Measurements from ENCODE around the gene HERC6. TPM values are rescaled to one million over a fixed set of nuclear protein-coding genes. Genes with fewer than 3 reads are reported as not detected.
"Not testable (repeated sequence)": the region's sequence is repeated elsewhere in the genome, so short reads cannot be mapped to it uniquely, and the experiment has no call there.

Gene HERC6
- 10 to 100 TPM in 2 of 4 donors, 1 to 10 TPM in 2; 3.5 to 27.6 (median 11.4) TPM for total RNA-seq

GRCh38 chr4:88378691-88379559 is at the start of gene HERC6:
TSS of gene HERC6 (plus strand) at chr4:88378852. CDS start at chr4:88378922, 70 bp downstream.
- Histone ChIP-seq H3K4me3 (peak within 1 kb of the TSS; percentile 84 to 99), H3K9me3 (no peaks in the 10 kb centered on the region), H3K36me3 (no peaks in the 10 kb centered on the region), H3K27ac (peak within 1 kb of the TSS; percentile 98 to 99), H3K27me3 (no peaks in the 10 kb centered on the region), H3K4me1 (no peaks in the 10 kb centered on the region)
- intact Hi-C loops (cut with DNase I; ENCODE audit: low total_unique reads) = loop anchor here (10.0 kb wide), 1 partner anchor 76 kb away; the partner anchor contains the start of gene HERC5
- DNase-seq = peak; percentile 75 to 85
- TF ChIP-seq POLR2A (IDR thresholded peaks at IDR 0.05) = peak in 1 of 2 donors; percentile 27
- TF ChIP-seq CTCF (IDR thresholded peaks at IDR 0.05) = peak; percentile 68 to 88 (median 76)

GRCh38 chr4:88333741-88334405 is 44.8 kb upstream of the HERC6 start:
- intact Hi-C loops (cut with DNase I; ENCODE audit: low total_unique reads) = no loop called here
- no peaks in the 10 kb centered on the region for H3K9me3 ChIP-seq
- H3K27ac ChIP-seq = peak overlapping the region; percentile 30 to 42
- H3K4me1 ChIP-seq = no peaks in the 10 kb centered on the region
- TF ChIP-seq CTCF (IDR thresholded peaks at IDR 0.05) (no peak), POLR2A (IDR thresholded peaks at IDR 0.05) (no peak)
- H3K36me3 ChIP-seq = no peaks in the 10 kb centered on the region
- DNase-seq = peak; percentile 47 to 65
- no peaks in the 10 kb centered on the region for H3K27me3 ChIP-seq
- no peak overlapping the region for H3K4me3 ChIP-seq

- Histone ChIP-seq H3K4me1 (no peaks in the 10 kb centered on the region), H3K27ac (peak overlapping the region in 1 of 2 donors; percentile 44), H3K9me3 (no peaks in the 10 kb centered on the region), H3K27me3 (no peaks in the 10 kb centered on the region), H3K36me3 (no peaks in the 10 kb centered on the region), H3K4me3 (no peak overlapping the region)
- DNase-seq = peak; percentile 52 to 58
- no peak for TF ChIP-seq POLR2A (IDR thresholded peaks at IDR 0.05)
- TF ChIP-seq CTCF (IDR thresholded peaks at IDR 0.05) = no peak
- intact Hi-C loops (cut with DNase I; ENCODE audit: low total_unique reads) = no loop called here
Measured at GRCh38 chr4:88335092-88335665, 43.5 kb upstream of the HERC6 start.

GRCh38 chr4:88341227-88342192 is 37.1 kb upstream of the HERC6 start:
- intact Hi-C loops (cut with DNase I; ENCODE audit: low total_unique reads) = no loop called here
- no peak for TF ChIP-seq CTCF (IDR thresholded peaks at IDR 0.05)
- H3K4me1 ChIP-seq = peaks cover 0 to 7% of the 10 kb centered on the region in 2 donors
- H3K36me3 ChIP-seq = no peaks in the 10 kb centered on the region
- H3K4me3 ChIP-seq = no peak overlapping the region
- peak overlapping the region; percentile 72 to 91 for H3K27ac ChIP-seq
- no peaks in the 10 kb centered on the region for H3K27me3 ChIP-seq
- H3K9me3 ChIP-seq = no peaks in the 10 kb centered on the region
- peak; percentile 48 to 65 for DNase-seq

GRCh38 chr4:88346902-88347301 is 31.8 kb upstream of the HERC6 start:
- H3K27me3 ChIP-seq; H3K4me1 ChIP-seq; intact Hi-C loops (cut with DNase I; ENCODE audit: low total_unique reads); H3K36me3 ChIP-seq; H3K9me3 ChIP-seq; DNase-seq; H3K27ac ChIP-seq; H3K4me3 ChIP-seq: not testable (repeated sequence)

- H3K36me3 ChIP-seq; H3K9me3 ChIP-seq; H3K4me1 ChIP-seq; H3K27ac ChIP-seq; H3K27me3 ChIP-seq; DNase-seq; H3K4me3 ChIP-seq; intact Hi-C loops (cut with DNase I; ENCODE audit: low total_unique reads): not testable (repeated sequence)
Measured at GRCh38 chr4:88348761-88349160, 29.9 kb upstream of the HERC6 start.
